Central memory CD8-positive, alpha-beta T cell (primary cell): ENCODE results near the gene DENND1A.

Experiments used
- ATAC-seq: fragments of 150-1000 bp; cut with Tn5 transposase; replicated peaks from 2 replicates; pipeline ENCODE4 v1.10.0; 2022; ENCODE audit warnings: mild to moderate bottlenecking, moderate FRiP score, moderate number of reproducible peaks; ENCODE audit not compliant: poor library complexity, severe bottlenecking; ENCODE audit errors: extremely low read depth
- DNase-seq, 2 donors: peaks; one replicate each; pipeline ENCODE4 v3.0.0; 2021; ENCODE audit warnings: low spot score in 2 of 2
- H3K27ac Mint-ChIP-seq: one replicate; pipeline ENCODE4 v1.8.0; 2022; ENCODE audit warnings: low read depth, mild to moderate bottlenecking, moderate library complexity, mixed read lengths
- H3K27me3 Mint-ChIP-seq: one replicate; pipeline ENCODE4 v1.8.0; 2022; ENCODE audit warnings: mixed read lengths
- H3K36me3 Mint-ChIP-seq: one replicate; pipeline ENCODE4 v1.8.0; 2022; ENCODE audit warnings: mild to moderate bottlenecking, moderate library complexity, mixed read lengths; ENCODE audit not compliant: insufficient read depth
- H3K4me1 Mint-ChIP-seq: one replicate; pipeline ENCODE4 v1.8.0; 2022; ENCODE audit warnings: mixed read lengths
- H3K4me3 Mint-ChIP-seq: one replicate; pipeline ENCODE4 v1.8.0; 2022; ENCODE audit warnings: mild to moderate bottlenecking, moderate library complexity, mixed read lengths
- H3K9me3 Mint-ChIP-seq: one replicate; pipeline ENCODE4 v1.8.0; 2022; ENCODE audit warnings: mixed read lengths

DENND1A gene

GRCh38 chr9:123524866-123525265 is 405.1 kb downstream of the DENND1A start:
- no peak overlapping the region for H3K4me3 Mint-ChIP-seq
- no peaks in the 10 kb centered on the region for H3K4me1 Mint-ChIP-seq
- DNase-seq (no peak), ATAC-seq (no peak)
- H3K27me3 Mint-ChIP-seq: no peaks in the 10 kb centered on the region
- H3K27ac Mint-ChIP-seq: no peak overlapping the region
- H3K36me3 Mint-ChIP-seq: no peaks in the 10 kb centered on the region
- H3K9me3 Mint-ChIP-seq: peaks cover 2% of the 10 kb centered on the region

GRCh38 chr9:123523845-123524244 is 406.1 kb downstream of the DENND1A start:
- Mint-ChIP-seq H3K9me3 (no peaks in the 10 kb centered on the region), H3K4me1 (no peaks in the 10 kb centered on the region), H3K27ac (no peak overlapping the region), H3K27me3 (no peaks in the 10 kb centered on the region), H3K4me3 (no peak overlapping the region), H3K36me3 (peaks cover 2% of the 10 kb centered on the region)
- DNase-seq (no peak), ATAC-seq (no peak)

GRCh38 chr9:123523001-123523400 is 406.9 kb downstream of the DENND1A start:
- H3K4me1 Mint-ChIP-seq: no peaks in the 10 kb centered on the region
- H3K9me3 Mint-ChIP-seq: no peaks in the 10 kb centered on the region
- no peak overlapping the region for H3K27ac Mint-ChIP-seq
- ATAC-seq (no peak), DNase-seq (no peak)
- H3K4me3 Mint-ChIP-seq: no peak overlapping the region
- peaks cover 3% of the 10 kb centered on the region for H3K36me3 Mint-ChIP-seq
- H3K27me3 Mint-ChIP-seq: no peaks in the 10 kb centered on the region

GRCh38 chr9:123522251-123522650 is 407.7 kb downstream of the DENND1A start:
- Mint-ChIP-seq H3K27me3 (no peaks in the 10 kb centered on the region), H3K36me3 (peaks cover 3% of the 10 kb centered on the region), H3K4me3 (no peak overlapping the region), H3K9me3 (no peaks in the 10 kb centered on the region), H3K4me1 (no peaks in the 10 kb centered on the region), H3K27ac (no peak overlapping the region)
- DNase-seq (no peak), ATAC-seq (no peak)

GRCh38 chr9:123518338-123518737 is 411.6 kb downstream of the DENND1A start:
- Mint-ChIP-seq H3K36me3 (peaks cover 5% of the 10 kb centered on the region), H3K27ac (no peak overlapping the region), H3K27me3 (no peaks in the 10 kb centered on the region), H3K9me3 (no peaks in the 10 kb centered on the region), H3K4me3 (no peak overlapping the region), H3K4me1 (no peaks in the 10 kb centered on the region)
- DNase-seq: no peak
- ATAC-seq: no peak

- Mint-ChIP-seq H3K9me3 (no peaks in the 10 kb centered on the region), H3K27ac (no peak overlapping the region), H3K36me3 (peaks cover 5% of the 10 kb centered on the region), H3K4me1 (no peaks in the 10 kb centered on the region), H3K27me3 (no peaks in the 10 kb centered on the region), H3K4me3 (no peak overlapping the region)
- no peak for DNase-seq
- no peak for ATAC-seq
Observed at GRCh38 chr9:123517512-123517911, 412.4 kb downstream of the DENND1A start.

GRCh38 chr9:123514766-123515165 is 415.2 kb downstream of the DENND1A start:
- ATAC-seq (no peak), DNase-seq (no peak)
- no peaks in the 10 kb centered on the region for H3K9me3 Mint-ChIP-seq
- H3K36me3 Mint-ChIP-seq: peaks cover 5% of the 10 kb centered on the region
- no peaks in the 10 kb centered on the region for H3K4me1 Mint-ChIP-seq
- no peaks in the 10 kb centered on the region for H3K27me3 Mint-ChIP-seq
- H3K4me3 Mint-ChIP-seq: no peak overlapping the region
- H3K27ac Mint-ChIP-seq: no peak overlapping the region

GRCh38 chr9:123513554-123513953 is 416.4 kb downstream of the DENND1A start:
- ATAC-seq (no peak), DNase-seq (no peak)
- Mint-ChIP-seq H3K9me3 (no peaks in the 10 kb centered on the region), H3K36me3 (peaks cover 2% of the 10 kb centered on the region), H3K4me3 (no peak overlapping the region), H3K4me1 (no peaks in the 10 kb centered on the region), H3K27ac (no peak overlapping the region), H3K27me3 (no peaks in the 10 kb centered on the region)

GRCh38 chr9:123511326-123512277 is 418.3 kb downstream of the DENND1A start:
- Mint-ChIP-seq H3K27ac (no peak overlapping the region), H3K27me3 (no peaks in the 10 kb centered on the region), H3K4me1 (no peaks in the 10 kb centered on the region), H3K4me3 (no peak overlapping the region), H3K9me3 (no peaks in the 10 kb centered on the region), H3K36me3 (peaks cover 2% of the 10 kb centered on the region)
- ATAC-seq (no peak), DNase-seq (no peak)

GRCh38 chr9:123509646-123510045 is 420.3 kb downstream of the DENND1A start:
- Mint-ChIP-seq H3K36me3 (no peaks in the 10 kb centered on the region), H3K4me1 (no peaks in the 10 kb centered on the region), H3K4me3 (no peak overlapping the region), H3K27ac (no peak overlapping the region), H3K9me3 (no peaks in the 10 kb centered on the region), H3K27me3 (no peaks in the 10 kb centered on the region)
- ATAC-seq: no peak
- no peak for DNase-seq

GRCh38 chr9:123508048-123508447 is 421.9 kb downstream of the DENND1A start:
- Mint-ChIP-seq H3K27me3 (no peaks in the 10 kb centered on the region), H3K36me3 (no peaks in the 10 kb centered on the region), H3K4me1 (no peaks in the 10 kb centered on the region), H3K27ac (no peak overlapping the region), H3K4me3 (no peak overlapping the region), H3K9me3 (no peaks in the 10 kb centered on the region)
- no peak for ATAC-seq
- no peak for DNase-seq

- Mint-ChIP-seq H3K36me3 (no peaks in the 10 kb centered on the region), H3K4me3 (no peak overlapping the region), H3K4me1 (no peaks in the 10 kb centered on the region), H3K27ac (no peak overlapping the region), H3K27me3 (no peaks in the 10 kb centered on the region), H3K9me3 (no peaks in the 10 kb centered on the region)
- ATAC-seq (no peak), DNase-seq (no peak)
Observed at GRCh38 chr9:123505496-123505895, 424.4 kb downstream of the DENND1A start.

GRCh38 chr9:123500336-123500735 is 429.6 kb downstream of the DENND1A start:
- no peak overlapping the region for H3K27ac Mint-ChIP-seq
- no peaks in the 10 kb centered on the region for H3K27me3 Mint-ChIP-seq
- H3K4me1 Mint-ChIP-seq: no peaks in the 10 kb centered on the region
- no peaks in the 10 kb centered on the region for H3K9me3 Mint-ChIP-seq
- peaks cover 1% of the 10 kb centered on the region for H3K36me3 Mint-ChIP-seq
- DNase-seq: no peak
- H3K4me3 Mint-ChIP-seq: no peak overlapping the region
- no peak for ATAC-seq
